ENCODE measurements around the gene CITED4. TPM values are rescaled to one million over a fixed set of nuclear protein-coding genes. Genes with fewer than 3 reads are reported as not detected.

The CITED4 gene
- total RNA-seq, 1 experiment from 2014 or later = 9.5 TPM

DNA sequence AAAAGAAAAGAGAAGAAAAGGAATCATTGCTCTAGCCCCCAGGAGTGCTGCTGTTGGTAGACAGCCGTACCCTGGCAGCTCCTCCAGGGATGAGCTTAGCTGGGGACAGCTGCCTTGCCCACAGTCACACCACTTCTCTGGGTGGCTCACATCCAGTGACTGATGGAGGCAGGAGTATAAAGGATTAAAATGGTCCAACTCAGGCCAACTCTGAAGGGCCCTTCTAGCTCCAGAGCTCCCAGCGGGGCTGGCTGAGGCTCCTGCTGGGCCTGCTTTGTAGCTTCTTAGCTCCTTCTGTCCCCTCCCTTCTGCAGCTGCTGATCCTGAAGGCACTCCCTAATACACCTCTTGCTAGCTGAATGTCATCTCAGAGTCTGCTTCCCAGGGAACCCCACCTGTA, 4.4 kb downstream of the CITED4 start:
- no peak overlapping the region for H2BK5ac ChIP-seq (ENCODE audit: insufficient read length, low read length)
- H3K27ac ChIP-seq (ENCODE audit: insufficient read length, low read depth, low read length) = no peak overlapping the region
- H3K4me1 ChIP-seq (ENCODE audit: insufficient read depth, low read length) = no peaks in the 10 kb centered on the region
- H3K27me3 Mint-ChIP-seq (ENCODE audit: low read depth) = peaks cover 32% of the 10 kb centered on the region
- no peak overlapping the region for H3K56ac ChIP-seq (ENCODE audit: insufficient read length, low read depth, low read length)
- H2BK12ac ChIP-seq (ENCODE audit: insufficient read length, low read depth, low read length) = no peak overlapping the region
- H3K4me3 Mint-ChIP-seq = no peak overlapping the region
- peaks cover 12 to 27% of the 10 kb centered on the region in 2 experiments for H3K4me1 Mint-ChIP-seq
- H2BK15ac ChIP-seq (ENCODE audit: low read depth, low read length) = no peak overlapping the region
- H3T11ph ChIP-seq (ENCODE audit: low read length) = no peak overlapping the region
- no peaks in the 10 kb centered on the region for H3K9me3 ChIP-seq (ENCODE audit: control insufficient read depth, low read depth, low read length)
- no peak overlapping the region for H4K91ac ChIP-seq (ENCODE audit: insufficient read length, low read depth, low read length)
- H3K14ac ChIP-seq (ENCODE audit: insufficient read depth, low read length) = no peak overlapping the region
- no peaks in the 10 kb centered on the region for H4K20me1 ChIP-seq (ENCODE audit: control insufficient read depth, insufficient read depth, insufficient read length)
- no peak overlapping the region for H3K18ac ChIP-seq (ENCODE audit: insufficient read length, low read depth, low read length)
- no peak overlapping the region for H3K9ac ChIP-seq (ENCODE audit: extremely low read depth, insufficient read length, low read length)
- no peak for DNase-seq
- TF ChIP-seq, protein P1, sequence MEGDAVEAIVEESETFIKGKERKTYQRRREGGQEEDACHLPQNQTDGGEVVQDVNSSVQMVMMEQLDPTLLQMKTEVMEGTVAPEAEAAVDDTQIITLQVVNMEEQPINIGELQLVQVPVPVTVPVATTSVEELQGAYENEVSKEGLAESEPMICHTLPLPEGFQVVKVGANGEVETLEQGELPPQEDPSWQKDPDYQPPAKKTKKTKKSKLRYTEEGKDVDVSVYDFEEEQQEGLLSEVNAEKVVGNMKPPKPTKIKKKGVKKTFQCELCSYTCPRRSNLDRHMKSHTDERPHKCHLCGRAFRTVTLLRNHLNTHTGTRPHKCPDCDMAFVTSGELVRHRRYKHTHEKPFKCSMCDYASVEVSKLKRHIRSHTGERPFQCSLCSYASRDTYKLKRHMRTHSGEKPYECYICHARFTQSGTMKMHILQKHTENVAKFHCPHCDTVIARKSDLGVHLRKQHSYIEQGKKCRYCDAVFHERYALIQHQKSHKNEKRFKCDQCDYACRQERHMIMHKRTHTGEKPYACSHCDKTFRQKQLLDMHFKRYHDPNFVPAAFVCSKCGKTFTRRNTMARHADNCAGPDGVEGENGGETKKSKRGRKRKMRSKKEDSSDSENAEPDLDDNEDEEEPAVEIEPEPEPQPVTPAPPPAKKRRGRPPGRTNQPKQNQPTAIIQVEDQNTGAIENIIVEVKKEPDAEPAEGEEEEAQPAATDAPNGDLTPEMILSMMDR (conservative IDR thresholded peaks at IDR 0.05) = no peak
- H2BK120ac ChIP-seq (ENCODE audit: low read depth, low read length, poor library complexity, severe bottlenecking) = no peak overlapping the region
- H2BK20ac ChIP-seq (ENCODE audit: low read depth, low read length, poor library complexity, severe bottlenecking) = no peak overlapping the region
- H3K23ac ChIP-seq (ENCODE audit: insufficient read length, low read depth, low read length) = no peak overlapping the region
- H3K27me3 ChIP-seq (ENCODE audit: insufficient read depth, low read length) = no peaks in the 10 kb centered on the region; the same call in 1 of the 2 replicates
- no peak overlapping the region for H3K27ac Mint-ChIP-seq
- no CpG with 5 or more reads among the region's 2 CpGs for WGBS (ENCODE audit: extremely low coverage, insufficient read length, low lambda C conversion rate)
- H3K9me3 Mint-ChIP-seq = no peaks in the 10 kb centered on the region
- no peak overlapping the region for H2AFZ ChIP-seq (ENCODE audit: low read length)
- H3K23me2 ChIP-seq (ENCODE audit: insufficient read length, low read depth, low read length, poor library complexity, severe bottlenecking) = peaks cover 4% of the 10 kb centered on the region
- H2AK5ac ChIP-seq (ENCODE audit: insufficient read length, low read length) = no peak overlapping the region
- no peak overlapping the region for H3K4me2 ChIP-seq (ENCODE audit: insufficient read depth, insufficient read length, low read length)
- H3K36me3 Mint-ChIP-seq (ENCODE audit: insufficient read depth in 1 of 3, low read depth in 3 of 3) = peaks cover 0 to 2% (median 0%) of the 10 kb centered on the region in 3 experiments; a peak in 2 of 7 replicates
- no peak overlapping the region for H3K4ac ChIP-seq (ENCODE audit: low read depth, low read length)
- H4K5ac ChIP-seq (ENCODE audit: insufficient read length, low read depth, low read length) = no peak overlapping the region
- H4K8ac ChIP-seq (replicated peaks; ENCODE audit: insufficient read length, low read depth, low read length) = no peak overlapping the region
- no peaks in the 10 kb centered on the region for H3K79me1 ChIP-seq (ENCODE audit: insufficient read depth, low read depth, low read length, poor library complexity, severe bottlenecking)
- no peaks in the 10 kb centered on the region for H3K79me2 ChIP-seq (ENCODE audit: insufficient read depth, low read length)

Data from H9 (cell line).